GM21723 (cell line): ENCODE data around the gene CTDNEP1.
"Not testable (repeated sequence)": the region's sequence is repeated elsewhere in the genome, so short reads cannot be mapped to it uniquely, and the experiment has no call there.

Source experiments
- ATAC-seq: cut with Tn5 transposase; IDR thresholded peaks from one replicate; pipeline ENCODE4 v1.9.1; 2021; ENCODE audit warnings: mild to moderate bottlenecking, moderate library complexity; ENCODE audit not compliant: unreplicated experiment

Gene CTDNEP1

GRCh38 chr17:7249214-7249613, 2.3 kb downstream of the CTDNEP1 start:
- no peak for ATAC-seq

- ATAC-seq = no peak
Observed at GRCh38 chr17:7248796-7249195, 2.7 kb downstream of the CTDNEP1 start.

- no peak for ATAC-seq
Observed at GRCh38 chr17:7246779-7247178, 4.8 kb downstream of the CTDNEP1 start.

DNA sequence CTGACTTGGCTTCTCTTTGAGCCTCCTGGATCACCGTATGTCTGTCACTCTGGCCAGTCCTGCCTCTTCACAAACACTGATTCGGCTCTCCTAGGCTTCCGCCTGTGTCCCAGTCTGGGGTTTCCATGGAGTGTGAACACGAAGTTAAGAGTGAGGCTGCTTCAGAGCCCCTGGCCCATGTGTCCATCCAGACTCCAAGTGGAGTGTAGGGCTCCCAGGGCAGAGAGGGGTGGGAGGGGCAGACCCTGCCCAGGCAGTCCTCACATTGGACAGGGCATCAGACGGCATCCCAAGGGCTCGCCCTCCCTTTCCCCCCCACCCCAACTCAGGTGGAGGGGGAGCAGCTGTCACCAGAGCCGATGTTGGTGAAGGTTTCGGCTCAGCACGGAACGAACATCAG, 7.7 kb downstream of the CTDNEP1 start:
- ATAC-seq = not testable (repeated sequence)

- ATAC-seq = no peak
Observed at GRCh38 chr17:7243453-7243729, 8.1 kb downstream of the CTDNEP1 start.

GRCh38 chr17:7242717-7243452, 8.6 kb downstream of the CTDNEP1 start:
- ATAC-seq = peak; percentile 38

- ATAC-seq = no peak
Observed at GRCh38 chr17:7241783-7242716, 9.5 kb downstream of the CTDNEP1 start, which contains the start of gene GABARAP. TSS of gene GABARAP (minus strand) at chr17:7242449. CDS start at chr17:7242330, 119 bp downstream.

DNA sequence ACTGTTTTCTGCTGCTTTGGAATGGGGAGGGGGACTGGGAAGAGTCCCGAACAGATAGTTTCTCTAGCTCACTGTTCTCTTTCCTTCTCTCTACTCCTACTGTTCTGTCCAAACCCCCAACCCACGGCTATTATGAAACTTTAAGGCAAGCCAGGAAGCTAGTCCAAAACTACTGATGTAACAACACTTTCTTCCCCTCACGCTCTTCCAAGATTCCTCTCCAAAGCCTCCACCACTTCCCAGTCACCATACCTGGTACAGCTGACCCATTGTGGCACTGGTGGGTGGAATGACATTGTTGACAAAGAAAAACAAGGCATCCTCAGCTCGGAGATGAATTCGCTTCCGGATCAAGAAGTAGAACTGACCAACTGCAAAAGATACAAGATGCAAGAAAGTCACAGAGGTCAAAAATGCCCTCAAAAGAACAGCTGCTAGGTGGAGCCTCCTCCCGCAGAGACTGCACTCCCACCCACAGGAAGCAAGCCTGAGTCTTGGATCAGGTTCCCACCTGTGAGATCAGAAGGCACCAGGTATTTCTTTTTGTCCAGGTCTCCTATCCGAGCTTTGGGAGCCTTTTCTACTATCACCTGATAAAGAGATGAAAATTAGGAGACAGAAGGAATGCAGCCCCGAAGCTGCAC, 10.3 kb downstream of the CTDNEP1 start:
- no peak for ATAC-seq

DNA sequence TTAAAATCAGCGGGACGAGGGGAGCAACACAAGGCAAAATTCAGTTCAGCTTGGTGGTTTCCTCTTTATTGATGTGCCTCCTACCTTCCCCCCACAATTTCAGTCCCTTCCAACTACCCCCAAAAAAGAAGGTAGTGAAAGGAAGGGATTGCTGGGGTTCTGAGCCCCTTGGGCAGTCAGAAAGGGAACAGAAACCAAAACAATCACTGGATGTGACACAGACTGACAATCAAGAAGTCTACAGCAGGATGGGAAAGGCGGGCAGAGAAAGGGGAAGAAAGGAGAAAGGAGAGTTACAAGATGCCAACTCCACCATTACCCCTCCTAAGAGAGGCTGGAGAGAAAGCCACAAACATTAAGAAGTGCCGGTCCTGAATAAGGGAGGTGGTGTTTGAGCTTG, 11.2 kb downstream of the CTDNEP1 start:
- ATAC-seq = no peak

- peak; percentile 49 for ATAC-seq
Observed at GRCh38 chr17:7239091-7240027, 12.2 kb downstream of the CTDNEP1 start, which contains the start of gene PHF23. TSS of gene PHF23 (minus strand) at chr17:7239457. CDS start at chr17:7239279, 178 bp downstream.

- no peak for ATAC-seq
Observed at GRCh38 chr17:7238420-7239090, 13.0 kb downstream of the CTDNEP1 start.

GRCh38 chr17:7237761-7238419, 13.6 kb downstream of the CTDNEP1 start:
- ATAC-seq = no peak

DNA sequence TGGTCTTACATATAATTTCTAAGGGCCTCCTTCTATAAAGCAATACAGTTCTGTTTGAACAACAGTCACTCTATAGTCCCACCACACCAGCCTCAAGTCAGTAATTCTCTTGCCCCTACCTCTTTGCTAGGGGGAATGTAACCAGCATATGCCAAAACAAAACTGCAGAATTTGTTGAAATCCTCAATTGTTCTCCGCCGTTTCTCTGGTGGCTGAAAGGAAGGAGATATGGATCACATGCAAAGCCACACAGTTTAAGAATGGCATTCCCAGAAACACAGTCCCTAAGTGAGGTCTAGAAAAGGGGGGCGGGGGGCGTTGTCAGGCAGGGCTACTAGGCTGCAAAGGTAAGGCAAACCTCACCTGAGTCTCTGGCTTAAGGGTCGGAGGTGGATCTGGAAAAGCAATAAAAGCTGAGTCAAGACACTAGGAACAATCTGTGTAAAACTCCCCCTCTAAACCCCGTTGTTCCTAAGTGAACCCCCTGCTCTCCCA, 14.2 kb downstream of the CTDNEP1 start:
- ATAC-seq = no peak

- ATAC-seq = no peak
Observed at GRCh38 chr17:7236808-7237207, 14.7 kb downstream of the CTDNEP1 start.

DNA sequence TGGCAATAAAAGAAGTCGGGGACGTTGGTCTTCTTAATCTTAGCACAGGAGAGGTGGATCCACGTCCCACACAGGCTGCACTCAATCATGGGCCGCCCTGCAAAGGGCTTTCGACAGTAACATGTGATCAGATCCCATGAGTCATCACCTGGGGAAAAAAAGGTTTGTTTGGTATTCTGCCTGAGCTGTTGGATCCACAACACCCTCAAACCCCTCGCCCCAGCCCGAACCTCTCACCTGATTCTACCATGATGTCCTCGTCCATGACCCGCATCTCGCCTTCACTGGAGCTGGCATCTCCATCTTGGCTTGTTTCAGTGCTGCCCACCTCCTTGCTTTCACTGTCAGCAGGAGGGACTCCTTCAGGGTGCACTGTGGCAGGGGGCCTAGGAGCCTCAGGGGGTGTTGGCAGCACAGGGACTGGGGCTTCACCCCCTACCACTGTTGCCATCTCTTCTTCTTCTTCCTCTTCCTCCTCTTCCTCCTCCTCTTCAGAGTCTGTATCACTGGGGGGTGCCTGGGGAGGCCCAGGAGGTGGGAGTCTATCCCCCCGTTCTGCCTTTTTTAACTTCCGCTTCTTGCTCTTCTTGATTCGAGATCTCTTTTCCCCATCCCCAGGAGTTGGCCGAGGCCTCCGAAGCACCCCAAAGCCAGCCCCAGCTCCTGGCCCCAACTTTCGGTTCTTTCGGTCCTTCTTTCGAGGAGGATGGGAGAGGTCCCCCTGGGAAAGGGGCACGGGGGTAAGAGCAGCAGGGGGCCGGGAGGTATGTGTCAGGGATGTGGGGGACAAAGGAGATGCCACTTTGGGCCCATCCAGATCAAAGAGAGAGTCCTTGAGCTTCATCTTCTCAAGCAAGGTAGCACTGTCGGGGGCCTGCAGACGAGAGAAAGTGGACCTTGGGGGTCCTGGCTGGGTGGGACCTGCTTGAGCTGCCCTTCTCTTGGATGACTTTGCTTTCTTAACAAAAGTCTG, 15.6 kb downstream of the CTDNEP1 start:
- no peak for ATAC-seq

- peak; percentile 45 for ATAC-seq
Observed at GRCh38 chr17:7234083-7234951, 17.2 kb downstream of the CTDNEP1 start, which contains the start of gene DVL2. TSS of gene DVL2 (minus strand) at chr17:7234517. CDS start at chr17:7234262, 255 bp downstream.

DNA sequence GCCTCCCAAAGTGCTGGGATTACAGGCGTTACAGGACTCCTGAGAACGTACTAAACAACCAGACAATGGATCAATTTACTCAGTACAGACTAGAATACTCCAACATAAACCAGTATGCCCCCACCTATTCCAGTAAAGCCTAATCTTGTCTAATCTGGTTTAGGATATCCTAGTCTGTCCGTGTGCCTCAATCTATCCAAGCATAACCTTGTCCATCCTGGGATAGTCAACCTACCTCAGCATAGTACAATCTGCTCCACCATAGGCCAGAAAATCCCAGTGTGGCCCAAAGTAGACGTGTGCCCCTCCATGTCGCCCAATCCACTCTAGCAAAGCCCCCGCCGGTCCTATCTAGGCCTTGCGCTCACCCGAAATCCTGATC, 17.8 kb downstream of the CTDNEP1 start:
- ATAC-seq = peak; percentile 4
